Nephron progenitor cell (in vitro differentiated cells): Measurements from ENCODE around the gene TUBG2.

ENCODE experiments used
- DNase-seq: peaks from one replicate; pipeline ENCODE4 v3.0.0; 2021
- H3K27ac Mint-ChIP-seq: 2 replicates; pipeline ENCODE4 v1.8.0; 2021; ENCODE audit warnings: mild to moderate bottlenecking, moderate library complexity, mixed read lengths
- H3K27me3 Mint-ChIP-seq: 2 replicates; pipeline ENCODE4 v1.8.0; 2021; ENCODE audit warnings: mild to moderate bottlenecking, low read depth, mixed read lengths; ENCODE audit not compliant: poor library complexity
- H3K36me3 Mint-ChIP-seq: 2 replicates; pipeline ENCODE4 v1.8.0; 2021; ENCODE audit warnings: low read depth, mixed read lengths
- H3K4me1 Mint-ChIP-seq: 2 replicates; pipeline ENCODE4 v1.8.0; 2021; ENCODE audit warnings: mixed read lengths
- H3K4me3 Mint-ChIP-seq: 2 replicates; pipeline ENCODE4 v1.8.0; 2021; ENCODE audit warnings: mild to moderate bottlenecking, moderate library complexity, mixed read lengths
- H3K9me3 Mint-ChIP-seq: 2 replicates; pipeline ENCODE4 v1.8.0; 2021; ENCODE audit warnings: mild to moderate bottlenecking, moderate library complexity, mixed read lengths
- CTCF ChIP-seq: fragments of 200-600 bp; sonication (generic); IDR thresholded peaks from 2 replicates; pipeline ENCODE4 v1.5.0; 2021; ENCODE audit warnings: antibody characterized with exemption

Gene TUBG2

GRCh38 chr17:42673266-42673884, 14.3 kb downstream of the TUBG2 start:
- H3K27ac Mint-ChIP-seq, result no peak overlapping the region
- H3K4me3 Mint-ChIP-seq, result no peak overlapping the region
- H3K36me3 Mint-ChIP-seq, result peaks cover 26% of the 10 kb centered on the region
- peaks cover 46% of the 10 kb centered on the region for H3K27me3 Mint-ChIP-seq
- H3K9me3 Mint-ChIP-seq, result no peaks in the 10 kb centered on the region
- H3K4me1 Mint-ChIP-seq, result peaks cover 56% of the 10 kb centered on the region
- no peak for DNase-seq
- TF ChIP-seq CTCF, result no peak

GRCh38 chr17:42673885-42674754, 15.0 kb downstream of the TUBG2 start:
- peaks cover 53% of the 10 kb centered on the region for H3K4me1 Mint-ChIP-seq
- peak overlapping the region; percentile 74 for H3K4me3 Mint-ChIP-seq
- peaks cover 19% of the 10 kb centered on the region for H3K36me3 Mint-ChIP-seq
- H3K27ac Mint-ChIP-seq, result no peak overlapping the region
- H3K9me3 Mint-ChIP-seq, result no peaks in the 10 kb centered on the region
- H3K27me3 Mint-ChIP-seq, result peaks cover 46% of the 10 kb centered on the region
- DNase-seq, result peak; percentile 48
- TF ChIP-seq CTCF, result peak; percentile 43

- no peaks in the 10 kb centered on the region for H3K9me3 Mint-ChIP-seq
- H3K36me3 Mint-ChIP-seq, result peaks cover 15% of the 10 kb centered on the region
- no peak for DNase-seq
- H3K27me3 Mint-ChIP-seq, result peaks cover 39% of the 10 kb centered on the region
- H3K27ac Mint-ChIP-seq, result no peak overlapping the region
- TF ChIP-seq CTCF, result no peak
- H3K4me1 Mint-ChIP-seq, result peaks cover 55% of the 10 kb centered on the region
- peak overlapping the region; percentile 74 for H3K4me3 Mint-ChIP-seq
These were observed 15.8 kb downstream of the TUBG2 start for GRCh38 chr17:42674755-42675347.

GRCh38 chr17:42675348-42675964, 16.4 kb downstream of the TUBG2 start:
- Mint-ChIP-seq H3K4me1 (peaks cover 57% of the 10 kb centered on the region), H3K27me3 (peaks cover 39% of the 10 kb centered on the region), H3K27ac (no peak overlapping the region), H3K9me3 (no peaks in the 10 kb centered on the region), H3K4me3 (peak overlapping the region; percentile 89), H3K36me3 (peaks cover 13% of the 10 kb centered on the region)
- TF ChIP-seq CTCF, result no peak
- DNase-seq, result no peak

- TF ChIP-seq CTCF, result no peak
- H3K4me3 Mint-ChIP-seq, result peak overlapping the region; percentile 89
- no peaks in the 10 kb centered on the region for H3K9me3 Mint-ChIP-seq
- peaks cover 8% of the 10 kb centered on the region for H3K36me3 Mint-ChIP-seq
- H3K27me3 Mint-ChIP-seq, result peaks cover 36% of the 10 kb centered on the region
- DNase-seq, result peak; percentile 62
- H3K27ac Mint-ChIP-seq, result peak overlapping the region; percentile 91
- peaks cover 57% of the 10 kb centered on the region for H3K4me1 Mint-ChIP-seq
These were observed 16.9 kb downstream of the TUBG2 start for GRCh38 chr17:42675965-42676423.
